Muscle layer of duodenum (tissue), 2 donors: Measurements from ENCODE around the gene WWOX.

Source experiments
- H3K27ac ChIP-seq: one replicate; pipeline ENCODE4 v1.7.0; 2013; ENCODE audit warnings: mild to moderate bottlenecking, low read length
- H3K27me3 ChIP-seq: one replicate; pipeline ENCODE4 v1.7.0; 2013; ENCODE audit warnings: low read depth, mild to moderate bottlenecking, control low read depth, low read length
- H3K36me3 ChIP-seq, 2 donors: one replicate each; pipeline ENCODE4 v1.7.0; 2013; ENCODE audit warnings: low read length in 2 of 2, control low read depth in 1 of 2, mild to moderate bottlenecking in 1 of 2; ENCODE audit not compliant: insufficient read depth in 2 of 2, control insufficient read depth in 1 of 2
- H3K4me1 ChIP-seq, 2 donors: one replicate each; pipeline ENCODE4 v1.7.0; 2013; ENCODE audit warnings: low read length in 2 of 2, mild to moderate bottlenecking in 2 of 2, control low read depth in 1 of 2, moderate library complexity in 1 of 2; ENCODE audit not compliant: insufficient read depth in 2 of 2, control insufficient read depth in 1 of 2
- H3K4me3 ChIP-seq, 2 donors: one replicate each; pipeline ENCODE4 v1.7.0; 2013; ENCODE audit warnings: low read length in 2 of 2, low read depth in 1 of 2, mild to moderate bottlenecking in 1 of 2
- H3K9me3 ChIP-seq, 2 donors: one replicate each; pipeline ENCODE4 v1.7.0; 2013; ENCODE audit warnings: low read length in 2 of 2, control low read depth in 1 of 2, mild to moderate bottlenecking in 1 of 2; ENCODE audit not compliant: control insufficient read depth in 1 of 2
- donor health status: healthy.

WWOX gene

GRCh38 chr16:78326731-78327130 is 227.3 kb downstream of the WWOX start:
- H3K4me1 ChIP-seq: no peaks in the 10 kb centered on the region
- H3K9me3 ChIP-seq: no peaks in the 10 kb centered on the region
- no peaks in the 10 kb centered on the region for H3K36me3 ChIP-seq
- no peak overlapping the region for H3K4me3 ChIP-seq
- no peak overlapping the region for H3K27ac ChIP-seq
- no peaks in the 10 kb centered on the region for H3K27me3 ChIP-seq

- Histone ChIP-seq H3K27ac (no peak overlapping the region), H3K4me1 (no peaks in the 10 kb centered on the region), H3K9me3 (no peaks in the 10 kb centered on the region), H3K27me3 (no peaks in the 10 kb centered on the region), H3K36me3 (no peaks in the 10 kb centered on the region), H3K4me3 (no peak overlapping the region)
Measured at GRCh38 chr16:78331731-78332130, 232.3 kb downstream of the WWOX start.

- Histone ChIP-seq H3K4me1 (no peaks in the 10 kb centered on the region), H3K9me3 (no peaks in the 10 kb centered on the region), H3K27ac (no peak overlapping the region), H3K4me3 (no peak overlapping the region), H3K36me3 (no peaks in the 10 kb centered on the region), H3K27me3 (no peaks in the 10 kb centered on the region)
Measured at GRCh38 chr16:78333808-78334207, 234.4 kb downstream of the WWOX start.

- Histone ChIP-seq H3K4me3 (no peak overlapping the region), H3K27me3 (no peaks in the 10 kb centered on the region), H3K9me3 (no peaks in the 10 kb centered on the region), H3K27ac (no peak overlapping the region), H3K36me3 (no peaks in the 10 kb centered on the region), H3K4me1 (no peaks in the 10 kb centered on the region)
Measured at GRCh38 chr16:78340590-78340989, 241.1 kb downstream of the WWOX start.

GRCh38 chr16:78348068-78348467 is 248.6 kb downstream of the WWOX start:
- no peak overlapping the region for H3K27ac ChIP-seq
- no peaks in the 10 kb centered on the region for H3K9me3 ChIP-seq
- no peaks in the 10 kb centered on the region for H3K36me3 ChIP-seq
- H3K4me3 ChIP-seq: no peak overlapping the region
- H3K27me3 ChIP-seq: no peaks in the 10 kb centered on the region
- H3K4me1 ChIP-seq: no peaks in the 10 kb centered on the region

- H3K4me3 ChIP-seq: no peak overlapping the region
- no peak overlapping the region for H3K27ac ChIP-seq
- H3K4me1 ChIP-seq: no peaks in the 10 kb centered on the region
Measured at GRCh38 chr16:78348886-78349285, 249.4 kb downstream of the WWOX start.

GRCh38 chr16:78352184-78352583 is 252.7 kb downstream of the WWOX start:
- Histone ChIP-seq H3K4me1 (no peaks in the 10 kb centered on the region), H3K27ac (no peak overlapping the region), H3K9me3 (no peaks in the 10 kb centered on the region), H3K36me3 (no peaks in the 10 kb centered on the region), H3K27me3 (no peaks in the 10 kb centered on the region), H3K4me3 (no peak overlapping the region)

More at GRCh38 chr16:78348886-78349285, 249.4 kb downstream of the WWOX start:
- Histone ChIP-seq H3K27me3 (no peaks in the 10 kb centered on the region), H3K9me3 (no peaks in the 10 kb centered on the region), H3K36me3 (no peaks in the 10 kb centered on the region)

GRCh38 chr16:78353640-78354275 is 254.3 kb downstream of the WWOX start:
- Histone ChIP-seq H3K4me1 (no peaks in the 10 kb centered on the region), H3K27me3 (no peaks in the 10 kb centered on the region), H3K36me3 (no peaks in the 10 kb centered on the region), H3K4me3 (no peak overlapping the region), H3K9me3 (no peaks in the 10 kb centered on the region), H3K27ac (no peak overlapping the region)

- Histone ChIP-seq H3K36me3 (no peaks in the 10 kb centered on the region), H3K4me1 (no peaks in the 10 kb centered on the region), H3K9me3 (no peaks in the 10 kb centered on the region), H3K4me3 (no peak overlapping the region), H3K27me3 (no peaks in the 10 kb centered on the region), H3K27ac (no peak overlapping the region)
Measured at GRCh38 chr16:78362524-78363135, 263.2 kb downstream of the WWOX start.

GRCh38 chr16:78363843-78364555 is 264.5 kb downstream of the WWOX start:
- Histone ChIP-seq H3K4me1 (no peaks in the 10 kb centered on the region), H3K36me3 (no peaks in the 10 kb centered on the region), H3K27ac (no peak overlapping the region), H3K27me3 (no peaks in the 10 kb centered on the region), H3K9me3 (no peaks in the 10 kb centered on the region), H3K4me3 (no peak overlapping the region)

GRCh38 chr16:78364556-78364880 is 265.1 kb downstream of the WWOX start:
- Histone ChIP-seq H3K27ac (no peak overlapping the region), H3K9me3 (no peaks in the 10 kb centered on the region), H3K36me3 (no peaks in the 10 kb centered on the region), H3K27me3 (no peaks in the 10 kb centered on the region), H3K4me3 (no peak overlapping the region), H3K4me1 (no peaks in the 10 kb centered on the region)
